ENCODE measurements around the gene PRRT1B. TPM values are rescaled to one million over a fixed set of nuclear protein-coding genes. Genes with fewer than 3 reads are reported as not detected.
A peak's percentile ranks its signal among the peaks of the same experiment; 100 is the strongest.

The PRRT1B gene
- total and polyA plus RNA-seq, 2 of the 4 experiments (the other 2 are of a cell fraction): not detected

DNA sequence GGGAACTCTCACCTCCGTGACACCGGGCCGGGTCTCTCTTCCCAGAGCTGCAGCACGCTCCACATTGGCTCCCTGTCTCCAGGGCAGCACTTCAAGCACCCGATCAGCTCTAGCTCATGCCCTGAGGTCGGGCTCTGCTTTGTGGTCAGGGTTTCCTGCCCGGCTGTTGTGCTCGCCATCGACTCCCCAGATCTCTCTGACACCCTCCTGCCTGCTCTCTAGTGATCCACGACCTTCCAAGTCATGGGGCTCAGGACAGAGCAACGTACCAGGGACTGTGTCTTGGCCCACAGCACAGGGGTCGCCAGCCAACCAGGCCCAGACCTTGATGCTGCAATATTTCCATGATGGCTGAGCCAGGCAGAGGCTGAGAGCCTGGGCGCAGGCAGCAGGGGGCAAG lies 45.1 kb downstream of the PRRT1B start:
- DNase-seq (no peak), ATAC-seq (ENCODE audit: low read depth) (no peak)
- Histone ChIP-seq H3K18ac (ENCODE audit: low read depth, low read length) (no peak overlapping the region), H3K9me1 (ENCODE audit: insufficient read depth, low read length) (peaks cover 6% of the 10 kb centered on the region; the same call in 1 of the 2 replicates), H3K27me3 (ENCODE audit: control insufficient read depth, insufficient read depth, low read length) (no peaks in the 10 kb centered on the region), H3K56ac (ENCODE audit: extremely low read depth, insufficient read depth, low read length) (no peak overlapping the region), H4K5ac (ENCODE audit: low read depth, low read length) (no peak overlapping the region), H4K91ac (ENCODE audit: insufficient read depth, low read depth, low read length) (no peak overlapping the region), H3K36me3 (ENCODE audit: control insufficient read depth, insufficient read depth, low read length) (peaks cover 33% of the 10 kb centered on the region), H3K14ac (replicated peaks; ENCODE audit: low read depth, low read length) (no peak overlapping the region), H3K4me2 (ENCODE audit: low read depth, low read length) (no peak overlapping the region), H2BK5ac (ENCODE audit: low read depth, low read length, poor library complexity, severe bottlenecking) (no peak overlapping the region), H2BK15ac (ENCODE audit: low read depth, low read length) (no peak overlapping the region), H2AK5ac (ENCODE audit: low read depth, low read length) (peak overlapping the region; percentile 16; the same call in 1 of the 2 replicates), H3K4me3 (ENCODE audit: insufficient read depth, low read depth, low read length) (no peak overlapping the region), H3K23ac (ENCODE audit: low read depth, low read length) (no peak overlapping the region), H2BK20ac (ENCODE audit: low read depth, low read length) (no peak overlapping the region), H4K8ac (ENCODE audit: low read depth in 2 of 2, low read length in 2 of 2) (no peak overlapping the region), H2AK9ac (replicated peaks; ENCODE audit: low read depth, low read length, poor library complexity) (no peak overlapping the region), H3K9ac (ENCODE audit: low read depth, low read length) (no peak overlapping the region), H2AFZ (replicated peaks; ENCODE audit: low read length, poor library complexity) (no peak overlapping the region), H3K27ac (ENCODE audit: insufficient read depth, low read length) (no peak overlapping the region), H3K4me1 (ENCODE audit: control insufficient read depth, insufficient read depth, low read length) (0 out of 2 replicates have a peak, but pooled peaks cover 3% of the 10 kb centered on the region), H3K79me1 (ENCODE audit: low read depth in 1 of 2, low read length in 2 of 2) (no peaks in the 10 kb centered on the region), H2BK120ac (ENCODE audit: low read depth, low read length) (no peak overlapping the region), H3K9me3 (ENCODE audit: control insufficient read depth, insufficient read depth, low read length) (no peaks in the 10 kb centered on the region), H3K4ac (ENCODE audit: low read depth, low read length) (no peak overlapping the region), H4K20me1 (ENCODE audit: insufficient read depth, low read length) (no peaks in the 10 kb centered on the region; the same call in 1 of the 2 replicates)
- dilution Hi-C loops (cut with HindIII; ENCODE audit: low sequenced_read_pairs, unreplicated experiment) (no loop called here), intact Hi-C loops (cut with micrococcal nuclease) (loop anchor here (2.0 to 5.0 kb wide), 2 partner anchors 67 to 148 kb away; no protein-coding TSS in a partner anchor), in situ Hi-C loops (cut with MboI; ENCODE audit: low sequenced_read_pairs) (loop anchor here (5.0 to 25.0 kb wide), 2 partner anchors 152 to 672 kb away; partner anchors contain the start of gene RAPGEF1)
- no TSS peak for BruUV-seq (replicated peaks)
- CTCF ChIA-PET: no interaction called here
- POLR2A ChIA-PET (ENCODE audit: unreplicated experiment): no interaction called here
- 93% methylated on average over 10 of the region's 13 CpGs; no CpG with 5 or more reads in 1 of the 2 experiments for WGBS, 2 experiments (ENCODE audit: extremely low coverage in 2 of 2, insufficient read length in 1 of 2)
- TF ChIP-seq CHD1 (IDR thresholded peaks at IDR 0.05; ENCODE audit: low read depth, low read length) (no peak), CEBPB (IDR thresholded peaks at IDR 0.05; ENCODE audit: low read depth, low read length) (no peak), POLR2A (IDR thresholded peaks at IDR 0.05; ENCODE audit: low read depth, low read length) (no peak), NFE2L2 (IDR thresholded peaks at IDR 0.05; ENCODE audit: low read depth, low read length) (no peak), RAD21 (IDR thresholded peaks at IDR 0.05; ENCODE audit: low read length) (no peak), RCOR1 (IDR thresholded peaks at IDR 0.05; ENCODE audit: insufficient replicate concordance, low read length) (no peak), MXI1 (IDR thresholded peaks at IDR 0.05; ENCODE audit: borderline replicate concordance, low read depth, low read length) (no peak), MAZ (IDR thresholded peaks at IDR 0.05; ENCODE audit: borderline replicate concordance, low read depth, low read length) (no peak), RFX5 (IDR thresholded peaks at IDR 0.05; ENCODE audit: low read depth, low read length) (no peak), FOS (IDR thresholded peaks at IDR 0.05; ENCODE audit: low read depth, low read length) (no peak), BHLHE40 (IDR thresholded peaks at IDR 0.05; ENCODE audit: low read depth, low read length) (no peak)
- TF ChIP-seq, protein P1, sequence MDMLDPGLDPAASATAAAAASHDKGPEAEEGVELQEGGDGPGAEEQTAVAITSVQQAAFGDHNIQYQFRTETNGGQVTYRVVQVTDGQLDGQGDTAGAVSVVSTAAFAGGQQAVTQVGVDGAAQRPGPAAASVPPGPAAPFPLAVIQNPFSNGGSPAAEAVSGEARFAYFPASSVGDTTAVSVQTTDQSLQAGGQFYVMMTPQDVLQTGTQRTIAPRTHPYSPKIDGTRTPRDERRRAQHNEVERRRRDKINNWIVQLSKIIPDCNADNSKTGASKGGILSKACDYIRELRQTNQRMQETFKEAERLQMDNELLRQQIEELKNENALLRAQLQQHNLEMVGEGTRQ (IDR thresholded peaks at IDR 0.05; ENCODE audit: low read depth, low read length): no peak

All from IMR-90 (cell line).